A673 (cell line): ENCODE measurements around the gene PIM3. TPM values are rescaled to one million over a fixed set of nuclear protein-coding genes. Genes with fewer than 3 reads are reported as not detected.

ENCODE experiments used
- BruUV-seq: library from RNA; stranded (reverse); fragments of 400-500 nt; replicated peaks from 2 replicates; lab custom pipeline; 2021; lab: Mats Ljungman, UMichigan
- CTCF ChIA-PET: fragments of 300-600 bp; sonication (Branson Sonifier 250); formaldehyde crosslinking; loops from one replicate; lab custom pipeline; 2022; ENCODE audit warnings: antibody characterized with exemption; lab: Charles Lee
- POLR2A ChIA-PET: fragments of 300-600 bp; sonication (Branson Sonifier 250); formaldehyde crosslinking; loops from one replicate; lab custom pipeline; 2022; ENCODE audit warnings: antibody characterized with exemption; ENCODE audit not compliant: low non-redundant PET; lab: Charles Lee
- DNase-seq: peaks from one replicate; pipeline ENCODE4 v3.0.0-alpha.2; 2015; ENCODE audit warnings: low spot score
- H3K27ac ChIP-seq: fragments of 200-600 bp; sonication (generic); 2 replicates; pipeline ENCODE4 v1.5.1; 2016; ENCODE audit warnings: mixed run types, low read depth, mild to moderate bottlenecking, mixed read lengths, antibody characterized with exemption, low read length; ENCODE audit not compliant: poor library complexity, severe bottlenecking
- H3K27me3 ChIP-seq: fragments of 200-600 bp; sonication (generic); replicated peaks from 2 replicates; pipeline ENCODE4 v1.6.1; 2017; ENCODE audit warnings: mixed run types, low read depth, mild to moderate bottlenecking, mixed read lengths, antibody characterized with exemption, low read length; ENCODE audit not compliant: insufficient read depth, poor library complexity
- H3K36me3 ChIP-seq: fragments of 200-600 bp; sonication (generic); 2 replicates; pipeline ENCODE4 v1.6.1; 2016; ENCODE audit warnings: mixed run types, mild to moderate bottlenecking, mixed read lengths, antibody characterized with exemption, low read length; ENCODE audit not compliant: insufficient read depth, poor library complexity, severe bottlenecking
- H3K4me1 ChIP-seq: fragments of 200-600 bp; sonication (generic); 2 replicates; pipeline ENCODE4 v1.6.1; 2017; ENCODE audit warnings: mixed run types, mild to moderate bottlenecking, mixed read lengths, antibody characterized with exemption, low read length; ENCODE audit not compliant: insufficient read depth, poor library complexity, severe bottlenecking
- H3K4me3 ChIP-seq: fragments of 200-600 bp; sonication (generic); 2 replicates; pipeline ENCODE4 v1.5.1; 2016; ENCODE audit warnings: low read depth, mixed run types, mild to moderate bottlenecking, mixed read lengths, low read length; ENCODE audit not compliant: poor library complexity, severe bottlenecking
- H3K9me3 ChIP-seq: fragments of 200-600 bp; sonication (generic); 2 replicates; pipeline ENCODE4 v1.6.1; 2016; ENCODE audit warnings: mixed run types, low read depth, mild to moderate bottlenecking, mixed read lengths, antibody characterized with exemption, low read length; ENCODE audit not compliant: poor library complexity, severe bottlenecking
- EZH2 ChIP-seq: fragments of 200-600 bp; sonication (generic); IDR thresholded peaks from 2 replicates; pipeline ENCODE4 v1.6.1; 2017; ENCODE audit warnings: borderline replicate concordance, low read depth, mild to moderate bottlenecking, mixed read lengths, antibody characterized with exemption, low read length; ENCODE audit not compliant: poor library complexity, severe bottlenecking
- intact Hi-C: fragments of 100-400 bp; cut with micrococcal nuclease; formaldehyde crosslinking; loops from one replicate; pipeline ENCODE4 v1.10.0; 2022; ENCODE audit not compliant: unreplicated experiment
- total RNA-seq: library from RNA; stranded (reverse); gene quantifications from 2 replicates; pipeline ENCODE4 v1.2.3, GENCODE V29; 2021
- TF ChIP-seq, protein P1 (sequence below): fragments of 300-800, 200-600 bp; sonication (generic); conservative IDR thresholded peaks from 2 replicates; pipeline ENCODE4 v1.5.1; 2017; ENCODE audit warnings: low read depth, mild to moderate bottlenecking, antibody characterized with exemption, low read length, moderate library complexity, mixed read lengths

The PIM3 gene
- total RNA-seq, 1 experiment from 2014 or later: 71.3 TPM

DNA sequence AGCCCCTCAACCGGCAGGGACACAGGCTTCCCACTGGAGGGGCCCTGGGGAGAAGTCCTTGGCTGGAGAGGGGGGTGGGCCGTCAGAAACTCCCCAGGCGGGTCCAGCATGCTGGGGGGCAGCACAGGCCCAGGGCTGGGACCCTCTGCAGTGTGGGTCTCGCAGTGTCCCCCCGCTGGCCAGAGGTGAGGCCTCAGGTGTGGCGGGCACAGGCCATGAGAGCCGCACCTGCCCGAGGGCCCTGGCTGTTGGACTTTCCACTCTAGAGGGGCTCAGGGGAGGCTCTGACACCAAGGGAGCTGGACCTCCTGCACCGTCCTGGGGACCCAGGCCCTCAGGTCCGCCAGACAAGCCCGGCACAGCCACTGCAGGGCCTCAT, 10.7 kb upstream of the PIM3 start:
- Histone ChIP-seq H3K36me3 (no peaks in the 10 kb centered on the region), H3K4me1 (peaks cover 22% of the 10 kb centered on the region), H3K9me3 (no peaks in the 10 kb centered on the region), H3K27ac (no peak overlapping the region), H3K27me3 (no peaks in the 10 kb centered on the region), H3K4me3 (no peak overlapping the region)
- no peak for DNase-seq
- no peak for TF ChIP-seq EZH2
- TF ChIP-seq, protein P1, sequence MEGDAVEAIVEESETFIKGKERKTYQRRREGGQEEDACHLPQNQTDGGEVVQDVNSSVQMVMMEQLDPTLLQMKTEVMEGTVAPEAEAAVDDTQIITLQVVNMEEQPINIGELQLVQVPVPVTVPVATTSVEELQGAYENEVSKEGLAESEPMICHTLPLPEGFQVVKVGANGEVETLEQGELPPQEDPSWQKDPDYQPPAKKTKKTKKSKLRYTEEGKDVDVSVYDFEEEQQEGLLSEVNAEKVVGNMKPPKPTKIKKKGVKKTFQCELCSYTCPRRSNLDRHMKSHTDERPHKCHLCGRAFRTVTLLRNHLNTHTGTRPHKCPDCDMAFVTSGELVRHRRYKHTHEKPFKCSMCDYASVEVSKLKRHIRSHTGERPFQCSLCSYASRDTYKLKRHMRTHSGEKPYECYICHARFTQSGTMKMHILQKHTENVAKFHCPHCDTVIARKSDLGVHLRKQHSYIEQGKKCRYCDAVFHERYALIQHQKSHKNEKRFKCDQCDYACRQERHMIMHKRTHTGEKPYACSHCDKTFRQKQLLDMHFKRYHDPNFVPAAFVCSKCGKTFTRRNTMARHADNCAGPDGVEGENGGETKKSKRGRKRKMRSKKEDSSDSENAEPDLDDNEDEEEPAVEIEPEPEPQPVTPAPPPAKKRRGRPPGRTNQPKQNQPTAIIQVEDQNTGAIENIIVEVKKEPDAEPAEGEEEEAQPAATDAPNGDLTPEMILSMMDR: no peak
- BruUV-seq: no TSS peak
- intact Hi-C loops: no loop called here
- POLR2A ChIA-PET: no interaction called here
- CTCF ChIA-PET: no interaction called here

DNA sequence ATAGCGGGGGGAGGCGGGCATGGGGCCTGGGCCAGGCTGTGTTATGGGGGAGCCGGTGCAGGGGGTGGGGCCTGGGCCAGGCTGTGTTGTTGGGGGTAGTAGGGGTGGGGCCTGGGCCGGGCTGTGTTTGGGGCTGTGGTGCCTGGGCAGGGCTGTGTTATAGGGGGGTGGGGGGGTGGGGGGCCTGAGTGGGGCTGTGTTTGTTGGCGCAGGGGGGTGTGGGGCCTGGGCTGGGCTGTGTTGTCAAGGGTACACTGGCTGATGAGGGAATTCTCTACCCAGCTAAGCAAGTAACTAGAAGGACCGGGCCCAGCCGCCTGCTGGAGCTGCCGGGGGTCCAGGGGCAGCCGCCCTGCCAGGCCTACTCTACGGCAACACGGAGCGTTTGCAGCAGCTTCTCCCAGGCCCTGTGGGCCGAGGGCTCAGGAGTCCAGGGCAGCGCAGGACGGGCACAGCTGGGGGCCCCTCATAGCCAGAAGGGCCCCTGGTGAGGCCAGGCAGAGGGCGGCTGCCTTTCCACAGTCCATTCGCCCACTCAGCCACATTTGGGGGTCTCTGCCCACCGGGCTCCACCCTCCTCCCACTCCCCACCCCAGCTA, 10.1 kb upstream of the PIM3 start:
- Histone ChIP-seq H3K36me3 (no peaks in the 10 kb centered on the region), H3K27ac (no peak overlapping the region), H3K9me3 (no peaks in the 10 kb centered on the region), H3K4me1 (peaks cover 22% of the 10 kb centered on the region), H3K27me3 (no peaks in the 10 kb centered on the region), H3K4me3 (no peak overlapping the region)
- BruUV-seq: no TSS peak
- ChIA-PET CTCF (no interaction called here), POLR2A (no interaction called here)
- intact Hi-C loops: no loop called here
- no peak for DNase-seq
- TF ChIP-seq, protein P1: no peak
- no peak for TF ChIP-seq EZH2

DNA sequence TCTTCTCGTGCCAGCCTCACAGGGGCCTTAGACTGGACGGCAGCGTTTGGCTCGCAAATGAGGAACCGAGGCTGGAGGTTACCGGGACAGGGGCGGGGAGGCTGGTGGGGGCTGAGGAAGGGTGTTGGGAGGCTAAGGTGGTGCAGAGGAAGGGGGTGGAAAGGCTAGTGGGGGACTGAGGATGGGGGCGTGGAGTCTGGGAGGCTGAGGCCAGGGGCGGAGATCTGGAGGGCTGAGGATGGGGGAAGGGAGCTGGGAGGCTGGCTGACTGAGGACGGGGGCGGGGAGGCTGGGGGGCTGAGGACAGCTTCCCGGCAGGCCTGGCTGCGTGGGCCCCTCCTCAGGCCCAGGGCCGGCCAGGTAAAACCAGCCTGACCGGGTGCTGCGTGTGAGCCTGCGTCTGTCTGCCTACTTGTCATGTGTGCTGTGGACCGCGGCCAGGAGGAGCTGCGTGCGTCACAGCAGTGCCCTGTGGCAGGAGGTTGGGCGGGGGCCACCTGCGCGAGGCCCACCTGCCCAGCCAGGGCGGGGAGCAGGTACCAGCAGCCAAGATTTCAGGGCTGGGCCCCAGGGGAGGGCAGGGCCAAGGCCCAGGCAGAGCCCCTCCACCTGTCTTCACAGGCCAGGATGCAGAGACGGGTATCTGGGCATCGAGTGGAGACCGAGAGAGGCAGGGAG, 9.4 kb upstream of the PIM3 start:
- Histone ChIP-seq H3K27ac (no peak overlapping the region), H3K9me3 (no peaks in the 10 kb centered on the region), H3K36me3 (no peaks in the 10 kb centered on the region), H3K4me3 (no peak overlapping the region), H3K4me1 (peaks cover 17% of the 10 kb centered on the region), H3K27me3 (no peaks in the 10 kb centered on the region)
- DNase-seq: no peak
- no peak for TF ChIP-seq EZH2
- TF ChIP-seq, protein P1: no peak
- no TSS peak for BruUV-seq
- CTCF ChIA-PET: no interaction called here
- intact Hi-C loops: no loop called here
- POLR2A ChIA-PET: no interaction called here
